Inferior parietal cortex (tissue), 1 donor: ENCODE results near the gene MT1HL1.
"Not testable (repeated sequence)": the region's sequence is repeated elsewhere in the genome, so short reads cannot be mapped to it uniquely, and the experiment has no call there.

Experiments
- DNase-seq: peaks from one replicate; pipeline ENCODE4 v3.0.0-alpha.2; 2016; ENCODE audit errors: extremely low spot score

MT1HL1 gene

GRCh38 chr1:236978740-236979139, 25.5 kb downstream of the MT1HL1 start:
- DNase-seq: no peak

GRCh38 chr1:236975461-236975860, 28.8 kb downstream of the MT1HL1 start:
- no peak for DNase-seq

- DNase-seq: not testable (repeated sequence)
Measured at GRCh38 chr1:236974025-236974424, 30.2 kb downstream of the MT1HL1 start.

- no peak for DNase-seq
Measured at GRCh38 chr1:236966636-236967035, 37.6 kb downstream of the MT1HL1 start.

- DNase-seq: no peak
Measured at GRCh38 chr1:236963920-236964319, 40.3 kb downstream of the MT1HL1 start.

- DNase-seq: no peak
Measured at GRCh38 chr1:236959112-236959511, 45.1 kb downstream of the MT1HL1 start.

GRCh38 chr1:236957235-236957634, 47.0 kb downstream of the MT1HL1 start:
- no peak for DNase-seq
